H4 (cell line): Measurements from ENCODE around the gene GALNT18. TPM values are rescaled to one million over a fixed set of nuclear protein-coding genes. Genes with fewer than 3 reads are reported as not detected.

Experiments
- DNase-seq: peaks from one replicate; pipeline ENCODE4 v3.0.0-alpha.2; 2015; ENCODE audit warnings: low spot score
- total RNA-seq: library from RNA; depleted of rRNA; stranded (reverse); fragments of >200 nt; shearing (Covaris generic); gene quantifications from 2 replicates; pipeline ENCODE4 v1.2.3, GENCODE V29; 2014

The GALNT18 gene
- total RNA-seq, 1 experiment from 2014 or later: 5.0 TPM

DNA sequence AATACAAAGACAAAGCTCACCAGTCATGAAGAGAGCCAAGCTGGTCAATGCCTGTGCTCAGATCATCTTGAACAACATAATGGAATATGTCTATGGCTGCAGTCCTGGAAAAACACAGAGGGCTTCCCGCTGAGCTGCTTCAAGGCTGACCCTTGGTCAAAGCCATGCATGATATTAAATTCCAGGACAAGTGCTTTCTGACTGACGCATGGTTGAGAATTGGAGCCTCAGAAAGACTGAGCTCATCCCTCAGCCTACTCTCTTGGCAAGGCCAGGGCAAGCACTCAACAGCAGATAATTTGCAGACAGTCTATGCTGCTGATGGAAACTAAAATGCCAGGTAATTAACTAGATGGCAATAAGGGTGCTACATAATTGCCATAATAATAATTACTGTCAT, 89.2 kb downstream of the GALNT18 start:
- DNase-seq: no peak

DNA sequence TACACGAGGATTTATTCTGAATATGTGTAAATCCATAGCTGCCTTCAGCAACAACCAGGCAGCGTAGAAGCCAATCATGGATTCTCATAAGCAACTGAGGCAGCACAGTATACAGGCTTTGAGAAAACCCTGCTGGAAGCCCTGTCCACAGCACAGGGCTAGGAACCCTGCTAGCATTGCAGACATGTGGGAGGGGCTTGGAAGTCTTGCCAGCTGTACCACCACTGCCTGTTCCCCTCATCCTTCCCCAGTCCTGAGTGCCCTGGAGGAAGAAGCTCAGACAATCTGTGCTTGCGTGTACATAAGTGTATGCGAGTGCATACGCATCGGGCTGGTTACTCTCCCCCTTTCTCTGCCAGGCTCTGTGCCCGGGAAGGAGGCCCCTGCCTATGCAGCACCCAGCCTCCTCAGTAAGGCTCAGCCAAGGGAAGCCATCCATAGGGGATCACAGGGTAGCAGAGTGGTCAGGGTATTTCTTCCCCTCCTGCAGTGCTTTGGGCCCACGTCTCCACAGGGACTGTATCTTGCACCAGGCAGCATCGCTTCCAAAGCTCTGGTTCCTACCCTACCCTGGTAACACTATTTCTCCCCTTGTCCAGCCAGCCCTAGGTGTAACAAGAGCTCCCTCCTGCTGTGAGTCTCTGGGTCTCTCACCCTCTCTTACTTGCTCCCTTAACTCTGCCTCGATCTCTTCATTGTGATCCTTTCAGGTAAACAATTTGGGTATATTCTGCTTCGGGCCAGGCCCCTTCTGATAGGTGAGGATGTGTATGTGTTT, 90.5 kb downstream of the GALNT18 start:
- no peak for DNase-seq

DNA sequence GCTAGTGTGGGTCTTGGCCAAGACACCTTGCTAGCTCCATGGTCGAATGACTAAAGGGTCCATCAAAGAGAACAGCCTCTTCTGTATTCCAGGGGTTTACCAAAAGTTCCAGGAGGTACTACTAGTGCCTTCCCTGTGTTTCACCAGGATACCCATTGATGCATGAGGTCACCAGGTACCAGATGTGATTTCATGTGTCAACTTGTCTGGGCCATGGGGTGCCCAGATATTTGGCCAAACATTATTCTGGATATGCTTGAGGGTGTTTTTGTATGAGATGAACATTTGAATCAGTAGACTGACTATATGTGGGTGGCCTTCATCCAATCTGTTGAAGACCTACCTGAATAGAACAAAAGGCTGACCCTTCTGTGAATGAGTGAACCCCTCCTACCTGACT, 92.8 kb downstream of the GALNT18 start:
- DNase-seq: no peak

DNA sequence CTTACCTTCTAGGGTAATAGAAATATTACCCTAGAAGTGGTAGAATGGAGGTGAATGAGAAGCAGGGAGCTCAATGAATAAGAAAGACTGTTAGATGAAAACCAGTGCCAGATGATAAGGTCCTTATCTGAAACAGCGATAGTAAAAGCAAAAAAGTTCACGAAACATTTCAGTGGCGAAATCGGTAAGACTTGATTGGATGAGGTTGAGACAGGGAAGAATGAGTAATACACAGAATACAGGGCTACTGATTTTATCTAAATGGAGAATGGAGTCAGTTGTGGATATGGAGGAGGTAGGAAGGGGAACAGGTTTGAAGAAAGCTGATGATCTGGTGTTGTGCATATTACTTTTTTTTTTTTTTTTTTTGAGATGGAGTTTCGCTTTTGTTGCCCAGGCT, 96.5 kb downstream of the GALNT18 start:
- DNase-seq: no peak

DNA sequence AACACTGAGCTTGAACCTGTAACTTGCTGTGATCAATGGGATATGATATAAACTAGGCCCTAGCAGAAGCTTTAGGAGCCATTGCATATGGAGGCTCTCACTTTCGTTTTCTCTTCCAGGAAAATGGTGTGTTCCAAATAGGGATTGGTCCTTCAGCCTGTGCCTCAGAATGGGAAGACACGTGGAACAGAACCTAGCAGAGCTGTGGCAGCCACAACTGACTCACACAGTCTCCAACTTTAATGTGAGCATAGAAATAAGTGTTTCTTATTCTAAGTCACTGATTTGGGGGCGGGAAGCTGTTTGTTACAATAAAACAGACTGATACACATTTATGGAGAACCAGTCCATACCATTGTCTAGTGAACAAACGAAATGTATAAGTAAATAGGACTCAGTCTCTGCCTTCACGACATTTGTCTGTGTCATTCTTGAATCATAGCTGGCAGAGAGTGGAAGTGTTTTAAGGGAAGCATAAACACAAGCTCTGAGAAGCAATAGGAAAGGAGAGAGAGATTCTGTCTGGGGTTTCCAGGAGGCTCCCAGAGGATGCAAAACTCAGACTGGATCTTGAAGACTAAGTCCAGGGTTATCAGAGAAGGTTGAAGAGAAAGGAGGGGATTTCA, 97.3 kb downstream of the GALNT18 start:
- DNase-seq: peak; percentile 63

DNA sequence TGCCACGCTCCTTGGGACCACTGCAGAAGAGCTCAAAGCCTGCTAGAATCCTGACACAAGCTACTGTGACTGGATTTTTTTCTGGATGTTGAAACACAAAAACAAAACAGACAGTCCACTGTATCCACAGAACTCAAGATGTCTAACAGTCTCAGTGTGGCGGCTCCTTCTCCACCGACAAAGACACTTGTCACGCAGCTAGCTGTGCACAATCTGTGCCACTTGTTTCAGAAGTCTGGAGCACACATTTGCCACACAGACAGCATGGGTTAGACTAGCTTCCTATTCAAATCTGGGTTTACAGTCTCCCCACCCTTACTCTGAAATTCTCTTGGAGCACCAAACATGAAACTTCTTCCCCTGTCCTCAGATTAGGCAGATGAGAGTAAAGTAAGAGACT, 99.2 kb downstream of the GALNT18 start:
- DNase-seq: no peak

DNA sequence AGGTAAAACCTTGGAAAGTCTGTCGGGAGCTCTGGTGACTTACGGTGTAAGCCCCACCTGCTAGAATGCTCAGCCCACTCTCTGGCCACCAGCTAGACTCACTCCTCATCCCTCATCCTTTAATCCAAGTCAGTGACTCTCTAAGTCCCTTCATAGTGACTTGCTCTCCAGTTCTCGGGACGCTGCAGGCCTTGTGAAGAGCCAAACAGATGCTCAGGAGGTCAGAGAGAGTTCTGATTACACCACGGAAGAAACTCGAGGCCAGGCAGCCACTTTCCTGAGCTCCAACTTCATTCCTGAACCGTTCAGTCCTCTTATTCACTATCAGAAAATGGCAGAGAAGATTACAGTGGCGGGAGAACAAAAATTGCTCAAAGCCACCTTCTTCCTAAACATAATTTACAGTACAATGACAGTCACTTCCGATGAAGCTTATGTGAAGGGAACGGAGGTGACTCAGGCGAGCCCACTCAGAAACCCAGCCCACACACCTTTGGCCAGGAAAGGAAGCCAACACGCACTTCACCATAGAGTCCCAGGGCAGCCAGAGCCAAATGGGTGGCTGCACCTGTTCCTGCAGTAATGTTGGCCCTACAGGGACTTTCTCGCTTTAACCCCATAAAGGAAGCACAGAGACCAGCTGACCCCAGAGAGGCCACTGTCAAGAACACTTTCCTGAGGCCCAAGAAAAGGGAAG, 100.4 kb downstream of the GALNT18 start:
- no peak for DNase-seq

DNA sequence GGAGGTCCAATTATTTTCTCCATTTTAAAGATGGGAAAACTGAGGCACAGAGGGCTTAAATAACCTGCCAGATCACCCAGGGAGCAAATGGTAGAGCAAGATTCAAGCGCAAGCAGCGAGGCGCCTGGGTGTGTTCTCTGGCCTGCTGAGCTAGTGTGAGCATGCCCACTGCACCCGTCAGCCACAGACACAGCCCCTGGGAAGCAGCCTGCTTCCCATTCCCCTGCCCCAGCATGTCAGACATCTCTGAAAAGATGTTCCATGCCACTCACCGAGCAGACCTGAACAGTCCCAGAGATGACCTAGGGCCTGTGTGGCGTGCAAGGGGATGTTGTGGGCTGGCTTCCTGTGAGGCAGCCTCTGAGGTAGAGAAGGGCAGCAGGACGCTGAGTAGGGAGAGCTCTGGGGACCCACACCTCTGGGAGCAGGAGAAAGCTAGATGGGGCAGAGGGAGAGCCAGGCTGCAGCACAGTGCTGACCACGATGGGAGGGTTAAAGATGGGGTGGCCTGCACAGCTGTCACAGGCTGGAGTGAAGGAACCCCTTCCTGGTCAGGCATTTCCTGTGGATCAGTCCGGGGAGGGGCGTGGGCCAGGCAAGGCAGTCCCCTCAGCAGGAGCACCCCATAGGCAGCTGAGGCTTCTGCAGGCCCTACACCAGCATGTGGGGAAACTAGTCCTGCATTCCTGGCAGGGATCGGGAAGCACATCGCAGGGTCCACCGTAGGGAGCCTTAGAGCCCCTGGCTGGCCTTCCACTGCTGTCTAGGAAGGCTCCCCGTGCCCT, 101.4 kb downstream of the GALNT18 start:
- no peak for DNase-seq

DNA sequence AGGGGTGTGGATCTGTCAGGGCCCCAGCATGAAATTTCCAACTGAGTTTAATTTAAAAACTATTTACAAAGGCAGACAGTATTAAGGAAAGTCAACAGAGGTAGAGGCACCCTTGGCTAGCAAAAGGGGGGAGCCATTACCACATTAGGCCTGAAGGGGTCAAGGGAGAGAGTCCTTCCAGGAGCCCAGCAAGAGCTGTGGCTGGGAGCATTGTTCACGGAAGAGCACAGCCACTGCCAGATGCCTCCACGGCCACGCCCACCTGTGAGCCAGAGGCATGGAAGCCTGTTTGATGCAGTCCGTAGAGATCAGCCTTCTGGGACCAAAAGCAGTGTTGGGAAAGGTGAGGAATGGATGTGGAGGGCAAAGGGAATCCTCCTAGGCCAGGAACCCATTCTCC, 102.6 kb downstream of the GALNT18 start:
- DNase-seq: no peak

DNA sequence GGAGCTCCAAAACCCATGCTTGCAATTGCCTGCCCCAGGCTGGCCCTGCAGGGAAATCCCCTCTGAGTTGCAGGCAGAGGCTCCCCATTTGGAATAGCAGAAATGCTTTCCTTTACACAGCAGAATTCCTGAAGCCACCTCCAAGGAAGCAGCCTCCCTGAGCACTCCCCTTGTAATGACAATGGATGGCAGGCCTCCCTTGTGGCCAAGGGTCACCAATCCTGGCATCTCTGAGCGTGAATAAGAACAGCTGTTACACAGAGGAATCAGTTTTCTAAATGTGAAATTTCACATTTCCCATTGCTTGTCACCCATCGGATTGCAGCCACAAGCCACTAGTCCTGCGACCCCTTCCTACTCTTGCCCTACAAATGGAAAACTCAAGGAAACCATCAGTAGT, 107.6 kb downstream of the GALNT18 start:
- DNase-seq: no peak

DNA sequence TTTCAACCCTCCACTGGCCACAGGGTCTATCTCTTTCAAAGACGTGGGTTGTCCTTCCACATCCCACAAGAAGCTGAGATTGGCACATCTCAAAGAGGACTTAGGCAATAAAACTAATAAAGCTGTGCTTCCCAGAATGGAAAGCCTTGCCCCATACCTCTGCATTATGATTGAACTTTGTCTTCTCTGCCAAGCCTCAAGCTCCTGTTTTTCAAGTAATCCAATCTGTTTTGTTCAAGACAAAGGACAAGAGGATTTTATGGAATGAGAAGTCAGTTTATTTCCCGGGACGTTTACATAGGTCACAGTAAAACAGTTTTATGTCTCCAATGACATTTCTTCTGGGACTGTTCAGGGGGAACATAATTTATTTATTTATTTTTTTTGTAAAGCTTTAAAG, 108.4 kb downstream of the GALNT18 start:
- no peak for DNase-seq

DNA sequence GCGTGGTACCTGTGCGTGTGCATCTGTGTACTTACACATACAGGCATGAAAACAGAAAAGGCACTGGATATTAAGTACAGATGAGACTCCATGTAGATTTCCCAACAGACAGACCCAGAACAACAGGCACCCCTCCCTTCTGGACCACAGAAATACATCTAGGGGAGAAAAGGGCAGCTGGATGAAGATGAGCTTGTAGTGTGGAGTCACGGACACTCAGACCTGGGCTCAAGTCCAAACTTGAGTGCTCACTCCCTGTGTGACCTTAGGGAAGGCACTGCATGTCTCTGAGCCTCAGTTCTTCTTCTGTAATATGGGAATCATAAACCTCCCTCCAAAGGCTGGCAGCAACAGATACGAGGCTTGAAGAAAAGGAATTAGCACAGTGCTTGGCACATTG, 108.9 kb downstream of the GALNT18 start:
- no peak for DNase-seq

DNA sequence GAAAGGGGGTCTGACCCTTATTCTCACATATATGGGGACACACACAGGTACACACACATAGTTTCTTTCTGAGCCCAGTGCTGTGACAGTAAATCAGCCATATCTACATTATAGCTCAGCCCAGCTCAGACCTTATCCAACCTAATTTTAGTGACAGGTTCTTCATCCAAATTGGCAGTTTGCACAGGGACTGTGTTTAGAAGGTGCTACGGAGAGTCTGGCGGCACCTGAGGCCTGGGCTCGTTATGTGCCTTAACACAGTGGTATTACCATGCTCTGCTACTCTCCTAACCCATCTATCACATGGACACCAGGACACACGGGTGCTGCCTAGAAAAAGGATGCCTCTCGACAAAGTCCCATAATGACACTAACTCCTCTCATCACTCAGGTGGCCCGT, 109.3 kb downstream of the GALNT18 start:
- no peak for DNase-seq

DNA sequence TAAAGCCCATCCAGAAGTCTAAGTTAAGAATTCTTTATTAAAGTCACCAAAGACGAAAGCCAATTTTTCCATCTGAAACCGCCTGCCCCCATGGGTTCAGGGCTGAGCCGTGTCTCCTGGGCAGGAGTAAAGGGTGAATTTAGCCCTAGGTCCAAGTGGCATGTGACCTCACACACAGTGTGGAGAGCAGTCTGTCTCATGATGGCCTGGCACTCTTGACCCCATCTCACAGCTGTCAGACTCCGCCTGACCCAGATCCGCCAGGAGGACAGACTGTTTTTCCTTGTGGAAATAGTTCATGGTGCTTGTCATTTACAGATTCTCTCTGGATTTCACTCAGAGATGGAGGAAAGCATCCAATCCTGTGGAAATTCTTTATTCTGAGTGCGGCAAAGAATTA, 109.7 kb downstream of the GALNT18 start:
- DNase-seq: no peak

DNA sequence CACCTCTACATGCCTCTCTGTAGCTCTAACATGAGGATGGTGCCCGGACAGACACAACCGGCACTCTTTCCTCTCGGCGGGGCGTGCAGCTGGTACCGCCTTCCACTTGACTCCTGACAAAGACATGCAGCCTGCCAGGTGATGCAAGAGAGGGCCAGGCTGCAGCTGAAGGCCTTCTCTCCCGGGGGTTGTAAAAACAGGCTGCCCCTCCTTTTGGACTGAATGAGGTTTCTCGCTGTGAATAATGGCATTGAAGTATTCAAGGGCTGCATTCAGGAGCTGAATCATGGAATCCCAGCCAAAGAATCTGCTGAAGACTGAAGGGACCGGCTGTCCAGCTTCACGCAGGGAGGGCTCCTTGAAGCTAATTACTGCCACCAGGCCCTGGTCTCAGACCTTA, 110.9 kb downstream of the GALNT18 start:
- no peak for DNase-seq

DNA sequence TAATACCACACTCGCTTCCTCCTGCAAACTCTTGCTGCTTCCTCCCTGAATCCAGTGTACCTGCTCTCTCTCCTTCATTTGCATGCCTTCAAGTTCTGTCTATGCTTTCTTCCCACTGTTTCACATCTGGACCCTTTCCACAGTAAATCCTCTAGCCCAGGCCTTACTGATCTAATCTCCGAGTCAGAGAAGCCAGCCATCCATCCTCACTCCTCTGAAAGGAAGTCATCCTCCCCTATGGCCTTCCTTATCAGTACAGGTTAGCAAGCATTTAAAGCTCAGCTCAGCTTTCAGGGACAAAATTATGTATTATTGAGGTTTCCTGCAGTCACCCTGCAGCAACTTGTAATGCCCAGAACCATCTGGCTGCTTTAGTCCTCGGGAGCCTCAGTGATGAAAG, 116.1 kb downstream of the GALNT18 start:
- no peak for DNase-seq

DNA sequence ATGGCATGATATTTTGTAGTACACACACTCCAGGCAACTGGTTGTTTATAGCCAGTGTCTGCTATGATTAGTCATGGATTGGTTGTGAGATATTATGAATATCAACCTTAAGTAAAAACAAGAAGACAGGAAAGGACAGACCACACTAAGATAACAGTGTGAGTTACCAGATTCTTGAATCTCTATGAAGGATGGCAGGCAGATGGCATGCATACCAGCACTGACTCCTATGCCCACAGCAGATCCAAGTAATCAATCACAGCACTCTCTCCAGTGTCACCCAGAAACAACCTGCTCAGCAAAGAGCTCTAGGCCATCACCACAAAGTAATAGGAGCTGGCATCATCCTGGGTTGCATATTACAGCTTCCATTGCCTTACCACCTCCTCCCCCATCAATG, 116.6 kb downstream of the GALNT18 start:
- no peak for DNase-seq

DNA sequence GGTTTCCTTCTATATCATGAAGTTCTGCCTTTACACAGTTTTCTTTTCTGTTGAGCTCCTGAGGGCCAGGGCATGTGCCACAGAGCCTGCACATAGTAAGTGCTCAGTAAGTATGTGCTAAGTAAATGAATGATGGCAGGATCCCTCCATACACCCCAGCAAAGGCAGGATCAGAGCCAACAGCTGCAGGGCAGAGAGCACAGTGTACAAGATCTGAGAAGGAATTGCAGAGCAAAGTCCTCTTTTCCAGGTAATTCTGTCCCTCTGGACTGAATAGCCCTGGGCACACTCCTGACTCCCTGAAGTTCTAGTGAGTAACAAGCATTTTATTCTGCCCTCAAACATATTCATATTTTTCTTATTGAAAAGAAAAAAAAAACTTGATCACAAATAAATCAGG, 117.7 kb downstream of the GALNT18 start:
- no peak for DNase-seq

DNA sequence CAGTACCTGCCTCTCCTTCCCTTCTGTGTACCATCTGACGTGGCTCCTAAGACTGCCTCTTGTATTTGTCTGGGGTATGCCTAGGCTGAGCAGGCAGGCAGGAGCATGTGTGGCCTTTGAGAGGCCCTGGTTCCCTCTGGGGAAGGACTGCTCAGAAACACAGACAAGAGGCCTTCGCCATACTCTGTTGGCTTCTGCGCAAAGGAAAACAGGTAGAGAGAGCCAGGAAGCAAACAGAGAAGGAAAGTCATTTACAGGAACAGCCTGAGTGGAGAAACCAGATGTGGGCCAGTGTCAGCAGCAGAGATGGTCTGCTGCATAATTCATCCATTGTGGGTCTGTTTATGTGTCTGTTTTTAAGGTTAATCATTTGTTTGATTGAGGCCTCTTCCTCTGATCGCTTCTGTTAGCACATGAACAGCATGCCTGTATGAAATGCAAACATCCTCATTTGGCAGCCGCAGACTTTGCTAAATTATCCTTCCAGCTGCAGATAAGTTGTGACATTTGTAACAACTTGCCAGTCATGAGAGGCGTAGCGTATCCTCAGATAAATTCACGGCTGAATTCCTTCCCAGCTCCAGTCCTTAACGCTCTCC, 119.4 kb downstream of the GALNT18 start:
- no peak for DNase-seq

DNA sequence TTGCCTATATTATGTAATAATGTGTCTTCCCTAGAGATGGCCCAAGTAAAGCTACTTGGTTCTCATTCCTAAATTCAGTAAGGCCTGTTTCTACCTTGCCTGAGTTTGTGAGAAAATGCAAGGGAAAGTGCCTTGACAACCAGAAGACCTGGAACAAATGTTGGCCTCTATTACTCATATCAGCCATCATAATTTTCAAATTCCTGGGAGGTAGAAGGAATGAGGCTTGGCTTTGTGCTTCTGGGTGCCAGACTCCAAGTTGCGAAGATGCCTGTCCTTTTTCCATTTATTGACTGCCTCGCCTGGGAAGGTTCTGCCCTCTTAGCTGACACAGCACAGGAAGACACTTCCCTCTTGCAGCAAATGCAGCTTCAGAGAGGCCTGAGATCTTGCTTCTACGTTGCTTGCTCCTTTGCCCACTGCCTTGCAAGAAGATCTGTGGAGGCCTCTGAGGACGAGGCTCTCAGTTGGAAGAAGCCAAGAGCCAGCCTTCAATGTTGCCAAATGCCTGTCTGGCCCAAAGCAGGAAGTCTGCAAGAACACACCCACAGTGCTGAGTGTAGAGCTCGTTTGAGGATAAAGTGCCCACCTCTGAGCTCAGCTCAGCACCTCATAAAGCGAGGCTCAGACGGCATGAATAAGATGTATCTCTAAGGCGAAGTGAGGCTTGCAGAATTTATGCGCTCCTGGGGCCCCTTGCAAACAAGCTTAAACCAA, 120.1 kb downstream of the GALNT18 start:
- DNase-seq: no peak
